GM12878 (cell line): ENCODE measurements around the gene SP1. TPM values are rescaled to one million over a fixed set of nuclear protein-coding genes. Genes with fewer than 3 reads are reported as not detected.

ENCODE experiments used
- ATAC-seq: fragments of 200-7000 bp; cut with Tn5 transposase; 3 replicates; pipeline ENCODE4 v1.9.1; 2020; ENCODE audit warnings: mild to moderate bottlenecking, moderate library complexity
- BruUV-seq: library from RNA; stranded (reverse); fragments of 400-500 nt; replicated peaks from 2 replicates; lab custom pipeline; 2021; lab: Mats Ljungman, UMichigan
- CTCF ChIA-PET: fragments of 300-600 bp; sonication (Branson Sonifier 250); formaldehyde crosslinking; extraction: SDS; loops from one replicate; lab custom pipeline; 2021; ENCODE audit warnings: inconsistent platforms; lab: Yijun Ruan, JAX
- POLR2A ChIA-PET: fragments of 350-600 bp; formaldehyde crosslinking; extraction: SDS; loops from one replicate; lab custom pipeline; 2021; ENCODE audit warnings: inconsistent platforms; lab: Charles Lee
- RAD21 ChIA-PET: fragments of 300-600 bp; sonication (Branson Sonifier 250); formaldehyde crosslinking; loops from one replicate; lab custom pipeline; 2023; ENCODE audit warnings: antibody characterized with exemption; ENCODE audit not compliant: unreplicated experiment; lab: Charles Lee
- SMC1A ChIA-PET: fragments of 300-600 bp; sonication (Branson Sonifier 250); formaldehyde crosslinking; loops from one replicate; lab custom pipeline; 2023; ENCODE audit not compliant: unreplicated experiment, uncharacterized antibody; lab: Charles Lee
- DNase-seq: peaks from one replicate; pipeline ENCODE4 v3.0.0-alpha.2; 2011; ENCODE audit warnings: low read depth, low spot score
- FAIRE-seq: peaks from 3 replicates; lab custom pipeline; 2011; peaks lifted over from hg19 to GRCh38; lab: Jason Lieb, UNC
- H2AFZ ChIP-seq: 2 replicates; pipeline ENCODE4 v1.6.0; 2011; ENCODE audit warnings: low read depth, low read length, control low read depth; ENCODE audit not compliant: control insufficient read depth
- H3K27ac ChIP-seq: 2 replicates; pipeline ENCODE4 v1.5.1; 2011; ENCODE audit warnings: control low read depth; ENCODE audit not compliant: control insufficient read depth, insufficient read depth
- H3K27me3 ChIP-seq, 2 experiments: replicated peaks in 1 of 2; 2 replicates each; pipeline versions ENCODE4 v1.6.0 to v1.6.1; 2011; ENCODE audit warnings: low read length in 1 of 2; ENCODE audit not compliant: control insufficient read depth in 2 of 2, insufficient read depth in 2 of 2
- H3K36me3 ChIP-seq, 2 experiments: 2 replicates each; pipeline ENCODE4 v1.5.1; 2011; ENCODE audit warnings: low read length in 1 of 2; ENCODE audit not compliant: control insufficient read depth in 2 of 2, insufficient read depth in 2 of 2
- H3K4me1 ChIP-seq: 2 replicates; pipeline ENCODE4 v1.6.1; 2011; ENCODE audit warnings: mild to moderate bottlenecking, low read length, moderate library complexity, mixed read lengths; ENCODE audit not compliant: control insufficient read depth, insufficient read depth
- H3K4me2 ChIP-seq: 2 replicates; pipeline ENCODE4 v1.6.0; 2011; ENCODE audit warnings: control low read depth; ENCODE audit not compliant: control insufficient read depth, insufficient read depth
- H3K4me3 ChIP-seq: fragments of 200-600 bp; sonication (generic); 2 replicates; pipeline ENCODE4 v1.5.1; 2016
- H3K79me2 ChIP-seq: 2 replicates; pipeline ENCODE4 v1.6.0; 2011; ENCODE audit warnings: low read length; ENCODE audit not compliant: control insufficient read depth, insufficient read depth
- H3K9ac ChIP-seq: 2 replicates; pipeline ENCODE4 v1.8.0; 2011; ENCODE audit warnings: low read length, control low read depth, mixed read lengths; ENCODE audit not compliant: control insufficient read depth, insufficient read depth
- H3K9me3 ChIP-seq: replicated peaks from 3 replicates; pipeline ENCODE4 v1.5.1; 2011; ENCODE audit warnings: mild to moderate bottlenecking, low read length; ENCODE audit not compliant: control insufficient read depth, insufficient read depth
- H4K20me1 ChIP-seq: 2 replicates; pipeline ENCODE4 v1.6.0; 2011; ENCODE audit not compliant: control insufficient read depth, insufficient read depth
- CHD2 ChIP-seq: IDR thresholded peaks from 2 replicates; pipeline ENCODE4 v1.6.1; 2011; ENCODE audit warnings: low read depth, low read length, improper control_type of control experiment, borderline replicate concordance
- EZH2 ChIP-seq: IDR thresholded peaks from 2 replicates; pipeline ENCODE4 v1.6.1; 2012; ENCODE audit warnings: low read depth, mild to moderate bottlenecking, control low read depth, inconsistent platforms, low read length, borderline replicate concordance; ENCODE audit not compliant: control insufficient read depth
- HDAC6 ChIP-seq: fragments of 200-600 bp; sonication (generic); IDR thresholded peaks from one replicate; pipeline ENCODE4 v1.8.0; 2017; ENCODE audit warnings: antibody characterized with exemption; ENCODE audit not compliant: unreplicated experiment
- KDM1A ChIP-seq: fragments of 200-600 bp; sonication (generic); IDR thresholded peaks from 2 replicates; pipeline ENCODE4 v1.6.1; 2016; ENCODE audit warnings: borderline replicate concordance
- MAX ChIP-seq: IDR thresholded peaks from 2 replicates; pipeline ENCODE4 v1.6.1; 2012; ENCODE audit warnings: low read depth, low read length, improper control_type of control experiment
- MEF2A ChIP-seq: IDR thresholded peaks from 2 replicates; pipeline ENCODE4 v1.6.1; 2011; ENCODE audit warnings: low read depth, mild to moderate bottlenecking, low read length, moderate library complexity; ENCODE audit not compliant: insufficient read depth
- MXI1 ChIP-seq: fragments of 150-350 bp; IDR thresholded peaks from 2 replicates; pipeline ENCODE4 v1.6.1; 2011; ENCODE audit warnings: low read depth, mild to moderate bottlenecking, inconsistent platforms, low read length, improper control_type of control experiment
- POLR2A ChIP-seq: IDR thresholded peaks from 2 replicates; pipeline ENCODE4 v1.6.1; 2011; ENCODE audit warnings: low read depth, mild to moderate bottlenecking, low read length
- POU2F2 ChIP-seq: IDR thresholded peaks from 3 replicates; pipeline ENCODE4 v1.6.1; 2011; ENCODE audit warnings: low read depth, mild to moderate bottlenecking, low read length, borderline replicate concordance
- RCOR1 ChIP-seq: conservative IDR thresholded peaks from 2 replicates; pipeline ENCODE4 v1.6.1; 2012; ENCODE audit warnings: low read depth, low read length, improper control_type of control experiment
- RELB ChIP-seq: fragments of 450-650 bp; IDR thresholded peaks from 2 replicates; pipeline ENCODE4 v1.6.1; 2017; ENCODE audit warnings: low read depth, mild to moderate bottlenecking, moderate library complexity
- SKIL ChIP-seq: fragments of 450-650 bp; IDR thresholded peaks from 2 replicates; pipeline ENCODE4 v1.6.1; 2017; ENCODE audit warnings: mild to moderate bottlenecking, low read depth, inconsistent platforms; ENCODE audit not compliant: poor library complexity, severe bottlenecking
- ZNF384 ChIP-seq: IDR thresholded peaks from 2 replicates; pipeline ENCODE4 v1.6.1; 2012; ENCODE audit warnings: low read depth, mild to moderate bottlenecking, low read length, improper control_type of control experiment, borderline replicate concordance
- WGBS: methylation state at CpG from one replicate; pipeline ENCODE4 v1.1.6; 2016; ENCODE audit warnings: low lambda C conversion rate; ENCODE audit not compliant: insufficient replicate concordance, insufficient coverage; ENCODE audit errors: missing lambda C conversion rate; 5-methylcytosine and 5-hydroxymethylcytosine counted together
- in situ Hi-C: fragments of 300-500 bp; cut with MboI; formaldehyde crosslinking; loops from 9 replicates; pipeline ENCODE4 v1.14.3; 2018; ENCODE audit warnings: mixed read lengths
- intact Hi-C: fragments of 100-400 bp; cut with micrococcal nuclease; formaldehyde crosslinking; loops from one replicate; pipeline ENCODE4 v1.14.2; 2022; ENCODE audit not compliant: unreplicated experiment
- polyA plus RNA-seq, 11 experiments: library from polyadenylated mRNA; depleted of rRNA in 4 of 11; unstranded in 6 of 11; stranded (reverse) in 5 of 11; fragments of >200 nt; fragmentation: Nextera tagmentation in 4 of 11; fragmentation: Illumina TruSeq in 1 of 11; extraction: Ambion mirVana in 4 of 11; extraction: Trizol in 1 of 11; gene quantifications; 1 replicate in 1 of 11; 2 replicates in 10 of 11; pipeline versions ENCODE4 v1.2.1 to v1.2.3, GENCODE V29; 2011 to 2016; ENCODE audit warnings: inconsistent platforms in 2 of 11, missing spikeins in 2 of 11, low read depth in 1 of 11
- total RNA-seq, 4 experiments: library from RNA; depleted of rRNA in 3 of 4; stranded (reverse); fragments of >200 nt in 3 of 4; fragmentation: Illumina TruSeq in 1 of 4; extraction: Trizol in 1 of 4; gene quantifications; 2 replicates each; pipeline versions ENCODE4 v1.2.1 to v1.2.3, GENCODE V29; 2013 to 2021
- TF ChIP-seq, protein P1 (sequence below): IDR thresholded peaks from 2 replicates; pipeline ENCODE4 v1.6.1; 2012; ENCODE audit warnings: low read length, inconsistent platforms

The SP1 gene
- total and polyA plus RNA-seq, 10 of the 15 experiments (the other 5 are each of a cell fraction or from before 2014, with no cell fraction given): 3.3 to 52.0 (median 25.2) TPM

- TF ChIP-seq SKIL (no peak), MXI1 (peak; percentile 59), ZNF384 (0 out of 2 replicates have a peak, but pooled peaks have one; percentile 11)
Observed at GRCh38 chr12:53352331-53353256, 27.4 kb upstream of the SP1 start (continued).

DNA sequence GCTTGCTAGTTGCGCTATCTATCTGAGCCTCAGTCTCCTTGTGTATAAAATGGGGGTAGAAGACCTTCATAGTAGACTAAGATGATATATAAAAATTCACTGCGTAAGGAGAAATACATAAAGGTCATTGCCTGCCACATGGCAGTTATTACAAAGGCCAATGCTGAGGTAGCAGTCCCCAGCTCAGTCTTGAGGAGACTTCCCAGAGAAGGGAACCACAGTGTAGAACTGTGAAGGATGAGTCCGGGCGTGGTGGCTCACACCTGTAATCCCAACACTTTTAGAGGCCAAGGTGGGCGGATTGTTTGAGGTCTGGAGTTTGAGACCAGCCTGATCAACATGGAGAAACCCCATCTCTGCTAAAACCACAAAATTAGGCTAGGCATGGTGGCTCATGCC is 26.7 kb upstream of the SP1 start:
- ChIA-PET CTCF (interaction anchor here (0.8 to 8.6 kb wide), 17 partner anchors 8 to 156 kb away, joined by 3 to 225 read pairs (median 10); partner anchors contain the start of genes AAAS, AMHR2, SP1 and TARBP2), POLR2A (interaction anchor here (1.1 to 5.5 kb wide), 5 partner anchors 26 to 155 kb away, joined by 3 to 37 read pairs (median 11); partner anchors contain the start of gene SP1)
- 76% methylated on average over 5 of the region's 5 CpGs for WGBS
- TF ChIP-seq RELB (no peak), MEF2A (no peak), MAX (no peak), CHD2 (no peak), RCOR1 (no peak), KDM1A (no peak), EZH2 (no peak), POLR2A (no peak), POU2F2 (no peak), HDAC6 (no peak)
- TF ChIP-seq, protein P1, sequence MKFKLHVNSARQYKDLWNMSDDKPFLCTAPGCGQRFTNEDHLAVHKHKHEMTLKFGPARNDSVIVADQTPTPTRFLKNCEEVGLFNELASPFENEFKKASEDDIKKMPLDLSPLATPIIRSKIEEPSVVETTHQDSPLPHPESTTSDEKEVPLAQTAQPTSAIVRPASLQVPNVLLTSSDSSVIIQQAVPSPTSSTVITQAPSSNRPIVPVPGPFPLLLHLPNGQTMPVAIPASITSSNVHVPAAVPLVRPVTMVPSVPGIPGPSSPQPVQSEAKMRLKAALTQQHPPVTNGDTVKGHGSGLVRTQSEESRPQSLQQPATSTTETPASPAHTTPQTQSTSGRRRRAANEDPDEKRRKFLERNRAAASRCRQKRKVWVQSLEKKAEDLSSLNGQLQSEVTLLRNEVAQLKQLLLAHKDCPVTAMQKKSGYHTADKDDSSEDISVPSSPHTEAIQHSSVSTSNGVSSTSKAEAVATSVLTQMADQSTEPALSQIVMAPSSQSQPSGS: no peak

More for the DNA sequence above, 26.7 kb upstream of the SP1 start:
- Histone ChIP-seq H3K27me3 (no peaks in the 10 kb centered on the region), H2AFZ (peak overlapping the region; percentile 11), H3K79me2 (no peaks in the 10 kb centered on the region), H4K20me1 (no peaks in the 10 kb centered on the region), H3K36me3 (no peaks in the 10 kb centered on the region), H3K4me1 (peaks cover 2% of the 10 kb centered on the region), H3K27ac (no peak overlapping the region), H3K9ac (no peak overlapping the region), H3K4me3 (no peak overlapping the region), H3K9me3 (no peaks in the 10 kb centered on the region), H3K4me2 (no peak overlapping the region)
- in situ Hi-C loops (no loop called here), intact Hi-C loops (no loop called here)
- SMC1A ChIA-PET: interaction anchor here (0.8 to 9.3 kb wide), 19 partner anchors 8 to 159 kb away, joined by 3 to 164 read pairs (median 9); partner anchors contain the start of genes AAAS, AMHR2 and SP1
- FAIRE-seq (no peak), ATAC-seq (peak; percentile 9; the same call in 2 of the 3 replicates), DNase-seq (no peak)
- RAD21 ChIA-PET: interaction anchor here (1.4 to 4.4 kb wide), 13 partner anchors 13 to 155 kb away, joined by 6 to 91 read pairs (median 16); partner anchors contain the start of genes AAAS, AMHR2, SP1 and TARBP2
- no TSS peak for BruUV-seq
